GM10248 (cell line): ENCODE results near the gene RMND5B.
A peak's percentile ranks its signal among the peaks of the same experiment; 100 is the strongest.

Experiments used
- CTCF ChIA-PET: fragments of 300-600 bp; sonication (Branson Sonifier 250); formaldehyde crosslinking; extraction: SDS; loops from one replicate; lab custom pipeline; 2021; ENCODE audit warnings: antibody characterized with exemption; lab: Yijun Ruan, JAX
- POLR2A ChIA-PET: fragments of 350-650 bp; sonication (Branson Sonifier 250); formaldehyde crosslinking; extraction: SDS; loops from one replicate; lab custom pipeline; 2020; ENCODE audit warnings: antibody characterized with exemption; lab: Yijun Ruan, JAX
- DNase-seq: peaks from one replicate; pipeline ENCODE4 v3.0.0; 2012; ENCODE audit errors: extremely low spot score
- CTCF ChIP-seq: IDR thresholded peaks from 2 replicates; pipeline ENCODE4 v1.5.1; 2012; ENCODE audit warnings: mild to moderate bottlenecking, low read depth; ENCODE audit errors: extremely low read depth, missing control alignments, control extremely low read depth

RMND5B gene

GRCh38 chr5:178149199-178149932 lies 18.6 kb downstream of the RMND5B start:
- DNase-seq: no peak

GRCh38 chr5:178150977-178151734 lies 20.3 kb downstream of the RMND5B start:
- ChIA-PET CTCF (interaction anchor here (2.4 to 10.0 kb wide), 3 partner anchors 12 to 77 kb away, joined by 9 to 155 read pairs (median 17); no protein-coding TSS in a partner anchor), POLR2A (interaction anchor here (1.0 kb wide), 1 partner anchor 31 kb away, joined by 3 read pairs; no protein-coding TSS in a partner anchor)
- TF ChIP-seq CTCF: no peak
- no peak for DNase-seq

More at GRCh38 chr5:178149199-178149932, 18.6 kb downstream of the RMND5B start:
- ChIA-PET CTCF (interaction anchor here (1.0 to 10.0 kb wide), 6 partner anchors 14 to 75 kb away, joined by 3 to 155 read pairs (median 13); no protein-coding TSS in a partner anchor), POLR2A (no interaction called here)
- no peak for TF ChIP-seq CTCF

GRCh38 chr5:178152491-178153444 lies 22.0 kb downstream of the RMND5B start:
- DNase-seq: no peak
- no peak for TF ChIP-seq CTCF
- ChIA-PET CTCF (interaction anchor here (0.9 to 9.3 kb wide), 11 partner anchors 8 to 76 kb away, joined by 3 to 73 read pairs (median 3); no protein-coding TSS in a partner anchor), POLR2A (interaction anchor here (0.8 to 0.9 kb wide), 2 partner anchors 15 to 52 kb away, joined by 4 to 8 read pairs; partner anchors contain the start of gene HNRNPAB)

- peak; percentile 98 for DNase-seq
- no peak for TF ChIP-seq CTCF
- POLR2A ChIA-PET: interaction anchor here (0.5 to 0.9 kb wide), 5 partner anchors 16 to 1645 kb away, joined by 3 to 8 read pairs (median 4); partner anchors contain the start of gene HNRNPAB
- CTCF ChIA-PET: interaction anchor here (0.9 to 9.3 kb wide), 10 partner anchors 8 to 77 kb away, joined by 3 to 73 read pairs (median 3); no protein-coding TSS in a partner anchor
Measured at GRCh38 chr5:178153530-178154340, 22.9 kb downstream of the RMND5B start, which contains the start of gene NHP2. Gene NHP2 (minus strand): TSS chr5:178153885. CDS start chr5:178153817, 68 bp downstream.

GRCh38 chr5:178155065-178155464 lies 24.3 kb downstream of the RMND5B start:
- TF ChIP-seq CTCF: no peak
- ChIA-PET POLR2A (no interaction called here), CTCF (interaction anchor here (0.7 to 9.3 kb wide), 3 partner anchors 9 to 79 kb away, joined by 4 to 73 read pairs (median 5); no protein-coding TSS in a partner anchor)
- DNase-seq: no peak
